H1 (cell line): Measurements from ENCODE around the gene SLC25A26. TPM values are rescaled to one million over a fixed set of nuclear protein-coding genes. Genes with fewer than 3 reads are reported as not detected.

ENCODE experiments used
- CTCF ChIA-PET: fragments of 300-600 bp; sonication (Branson Sonifier 250); formaldehyde crosslinking; loops from one replicate; lab custom pipeline; 2021; ENCODE audit not compliant: partially characterized antibody; lab: Charles Lee
- POLR2A ChIA-PET: fragments of 300-600 bp; sonication (Branson Sonifier 250); formaldehyde crosslinking; loops from one replicate; lab custom pipeline; 2021; ENCODE audit warnings: inconsistent platforms; ENCODE audit not compliant: partially characterized antibody; lab: Charles Lee
- DNase-seq, 2 experiments: peaks; one replicate each; pipeline versions ENCODE4 v3.0.0 to v3.0.0-alpha.2; 2010 to 2022; ENCODE audit warnings: low spot score in 2 of 2, low read depth in 1 of 2, mixed read lengths in 1 of 2
- FAIRE-seq: peaks from 2 replicates; lab custom pipeline; 2011; peaks lifted over from hg19 to GRCh38; lab: Jason Lieb, UNC
- H2AFZ ChIP-seq: 2 replicates; pipeline ENCODE4 v1.8.1; 2012; ENCODE audit warnings: low read length, inconsistent platforms
- H2AK5ac ChIP-seq: 2 replicates; pipeline ENCODE4 v1.6.1; 2013; ENCODE audit warnings: low read depth, low read length
- H2BK120ac ChIP-seq: replicated peaks from 2 replicates; pipeline ENCODE3; 2013; ENCODE audit warnings: low read depth, low read length, inconsistent platforms
- H2BK12ac ChIP-seq: 2 replicates; pipeline ENCODE4 v1.6.1; 2013; ENCODE audit warnings: low read depth, low read length
- H2BK15ac ChIP-seq: 2 replicates; pipeline ENCODE4 v1.6.1; 2013; ENCODE audit warnings: low read length
- H2BK20ac ChIP-seq: 2 replicates; pipeline ENCODE4 v1.6.1; 2013; ENCODE audit warnings: low read length
- H2BK5ac ChIP-seq: 2 replicates; pipeline ENCODE4 v1.6.1; 2013; ENCODE audit warnings: low read depth, low read length
- H3K14ac ChIP-seq: 2 replicates; pipeline ENCODE4 v1.6.1; 2013; ENCODE audit warnings: inconsistent platforms; ENCODE audit not compliant: insufficient read length
- H3K18ac ChIP-seq: 2 replicates; pipeline ENCODE4 v1.6.1; 2013; ENCODE audit warnings: low read length; ENCODE audit errors: extremely low read depth
- H3K23ac ChIP-seq: 2 replicates; pipeline ENCODE4 v1.6.1; 2013; ENCODE audit warnings: inconsistent platforms; ENCODE audit not compliant: insufficient read length
- H3K23me2 ChIP-seq: 2 replicates; pipeline ENCODE4 v1.6.1; 2013; ENCODE audit warnings: low read depth, low read length
- H3K27ac ChIP-seq: 2 replicates; pipeline ENCODE4 v1.6.1; 2011; ENCODE audit warnings: low read depth, low read length, inconsistent platforms
- H3K27me3 ChIP-seq, 4 experiments: replicated peaks in 1 of 4; 1 replicate in 1 of 4; 2 replicates in 3 of 4; pipeline versions ENCODE4 v1.6.1 to v1.8.1; 2011 to 2013; ENCODE audit warnings: low read length in 3 of 4, mild to moderate bottlenecking in 3 of 4, inconsistent platforms in 2 of 4, mixed read lengths in 2 of 4, moderate library complexity in 1 of 4; ENCODE audit not compliant: control insufficient read depth in 3 of 4, insufficient read depth in 3 of 4; ENCODE audit errors: extremely low read depth in 1 of 4
- H3K36me3 ChIP-seq, 4 experiments: 2 replicates each; pipeline versions ENCODE4 v1.6.1 to v1.8.1; 2011 to 2013; ENCODE audit warnings: mild to moderate bottlenecking in 4 of 4, low read length in 3 of 4, moderate library complexity in 2 of 4, control low read depth in 1 of 4, inconsistent platforms in 1 of 4; ENCODE audit not compliant: insufficient read depth in 4 of 4, control insufficient read depth in 2 of 4
- H3K4ac ChIP-seq: replicated peaks from 2 replicates; pipeline ENCODE3; 2013; ENCODE audit warnings: low read length, low read depth, mixed read lengths, inconsistent platforms; ENCODE audit not compliant: insufficient read length
- H3K4me1 ChIP-seq, 4 experiments: replicated peaks in 1 of 4; 1 replicate in 1 of 4; 2 replicates in 3 of 4; pipeline versions ENCODE4 v1.6.1 to v1.8.1; 2011 to 2013; ENCODE audit warnings: low read length in 3 of 4, inconsistent platforms in 2 of 4, mixed read lengths in 1 of 4; ENCODE audit not compliant: insufficient read depth in 4 of 4, control insufficient read depth in 3 of 4
- H3K4me2 ChIP-seq, 2 experiments: 2 replicates each; pipeline versions ENCODE4 v1.6.1 to v1.8.1; 2011 to 2013; ENCODE audit warnings: low read depth in 2 of 2, low read length in 2 of 2, control low read depth in 1 of 2, inconsistent platforms in 1 of 2, mild to moderate bottlenecking in 1 of 2; ENCODE audit not compliant: insufficient read depth in 1 of 2
- H3K4me3 ChIP-seq, 4 experiments: fragments of 200-600, 300-600 bp in 1 of 4; sonication (generic), shearing (Covaris generic), sonication (Bioruptor Twin) in 1 of 4; 2 replicates each; pipeline versions ENCODE4 v1.5.1 to v1.8.1; 2011 to 2016; ENCODE audit warnings: low read length in 4 of 4, low read depth in 3 of 4, control low read depth in 2 of 4, inconsistent platforms in 2 of 4, mild to moderate bottlenecking in 2 of 4, mixed read lengths in 1 of 4, moderate library complexity in 1 of 4; ENCODE audit not compliant: insufficient read depth in 2 of 4; ENCODE audit errors: extremely low read depth in 1 of 4
- H3K56ac ChIP-seq: replicated peaks from 2 replicates; pipeline ENCODE3; 2013; ENCODE audit warnings: low read depth, mild to moderate bottlenecking, mixed read lengths, low read length, inconsistent platforms; ENCODE audit not compliant: insufficient read length
- H3K79me1 ChIP-seq: 2 replicates; pipeline ENCODE4 v1.6.1; 2013; ENCODE audit warnings: low read depth, low read length, control low read depth
- H3K79me2 ChIP-seq, 2 experiments: 2 replicates each; pipeline versions ENCODE4 v1.6.1 to v1.8.1; 2012 to 2013; ENCODE audit warnings: low read length in 2 of 2, mild to moderate bottlenecking in 2 of 2, inconsistent platforms in 1 of 2; ENCODE audit not compliant: insufficient read depth in 2 of 2, control insufficient read depth in 1 of 2
- H3K9ac ChIP-seq, 4 experiments: replicated peaks in 1 of 4; 1 replicate in 1 of 4; 2 replicates in 3 of 4; pipeline versions ENCODE4 v1.6.1 to v1.8.1; 2011 to 2013; ENCODE audit warnings: low read depth in 3 of 4, low read length in 3 of 4, control low read depth in 2 of 4, mild to moderate bottlenecking in 2 of 4, moderate library complexity in 2 of 4, inconsistent platforms in 1 of 4; ENCODE audit errors: extremely low read depth in 1 of 4
- H3K9me3 ChIP-seq, 2 experiments: 2 replicates each; pipeline versions ENCODE4 v1.6.1 to v1.8.1; 2012 to 2013; ENCODE audit warnings: mild to moderate bottlenecking in 2 of 2, moderate library complexity in 2 of 2, control low read depth in 1 of 2, inconsistent platforms in 1 of 2, low read depth in 1 of 2, low read length in 1 of 2, mixed read lengths in 1 of 2; ENCODE audit not compliant: insufficient read depth in 2 of 2
- H4K20me1 ChIP-seq, 2 experiments: replicated peaks in 1 of 2; 2 replicates each; pipeline versions ENCODE3 to v1.8.1; 2011 to 2013; ENCODE audit warnings: inconsistent platforms in 2 of 2, low read length in 2 of 2, mild to moderate bottlenecking in 1 of 2; ENCODE audit not compliant: insufficient read depth in 2 of 2, control insufficient read depth in 1 of 2
- H4K5ac ChIP-seq: 2 replicates; pipeline ENCODE4 v1.6.1; 2013; ENCODE audit warnings: low read length, low read depth, mixed read lengths, inconsistent platforms; ENCODE audit not compliant: insufficient read length
- H4K8ac ChIP-seq: 2 replicates; pipeline ENCODE4 v1.8.0; 2013; ENCODE audit warnings: mild to moderate bottlenecking, moderate library complexity, low read length, inconsistent platforms; ENCODE audit not compliant: insufficient read depth; ENCODE audit errors: extremely low read depth
- H4K91ac ChIP-seq: replicated peaks from 2 replicates; pipeline ENCODE3; 2013; ENCODE audit warnings: low read length, mixed read lengths, inconsistent platforms; ENCODE audit not compliant: insufficient read length
- ASH2L ChIP-seq: fragments of 200-600, 300-600 bp; sonication (generic); IDR thresholded peaks from one replicate; pipeline ENCODE4 v1.7.1; 2017; ENCODE audit warnings: low read length
- CTBP2 ChIP-seq: IDR thresholded peaks from 2 replicates; pipeline ENCODE4 v1.7.0; 2011; ENCODE audit warnings: borderline replicate concordance, mild to moderate bottlenecking, moderate library complexity, mixed read lengths, low read length; ENCODE audit not compliant: insufficient read depth, insufficient read length
- EP300 ChIP-seq, 2 experiments: IDR thresholded peaks; 1 replicate in 1 of 2; 2 replicates in 1 of 2; pipeline ENCODE4 v1.6.1; 2011 to 2012; ENCODE audit warnings: low read depth in 2 of 2, low read length in 2 of 2, mild to moderate bottlenecking in 2 of 2, borderline replicate concordance in 1 of 2, inconsistent platforms in 1 of 2, moderate library complexity in 1 of 2
- KDM5A ChIP-seq: fragments of 200-600 bp; IDR thresholded peaks from 2 replicates; pipeline ENCODE4 v1.7.1; 2012; ENCODE audit warnings: mild to moderate bottlenecking, low read length, inconsistent platforms, mixed read lengths
- PHF8 ChIP-seq: fragments of 200-600 bp; sonication (generic); conservative IDR thresholded peaks from 2 replicates; pipeline ENCODE4 v1.7.1; 2012; ENCODE audit warnings: low read depth, mild to moderate bottlenecking, inconsistent platforms, low read length, moderate library complexity
- POLR2A ChIP-seq, 2 experiments: IDR thresholded peaks; 1 replicate in 1 of 2; 2 replicates in 1 of 2; pipeline ENCODE4 v1.6.1; 2011; ENCODE audit warnings: low read depth in 2 of 2, low read length in 2 of 2, mild to moderate bottlenecking in 2 of 2; ENCODE audit errors: control extremely low read depth in 1 of 2
- SIRT6 ChIP-seq: IDR thresholded peaks from one replicate; pipeline ENCODE4 v1.7.1; 2012; ENCODE audit warnings: low read length, inconsistent platforms
- WGBS, 2 experiments: shearing (Covaris generic) in 1 of 2; methylation state at CpG; one replicate each; pipeline versions ENCODE4 v1.1.6 to v1.1.7; 2013 to 2015; ENCODE audit warnings: low lambda C conversion rate in 2 of 2, mixed read lengths in 2 of 2, inconsistent platforms in 1 of 2, low coverage in 1 of 2, missing lambda C conversion rate in 1 of 2; ENCODE audit not compliant: insufficient replicate concordance in 2 of 2, insufficient coverage in 1 of 2, insufficient read length in 1 of 2; ENCODE audit errors: extremely low coverage in 1 of 2, missing lambda C conversion rate in 1 of 2; 5-methylcytosine and 5-hydroxymethylcytosine counted together
- polyA plus RNA-seq, 7 experiments: library from polyadenylated mRNA; depleted of rRNA in 3 of 7; stranded (reverse) in 5 of 7; unstranded in 2 of 7; fragments of >200 nt in 5 of 7; fragments of 200-250 nt in 2 of 7; gene quantifications; 1 replicate in 5 of 7; 2 replicates in 1 of 7; 4 replicates in 1 of 7; pipeline versions ENCODE4 v1.2.1 to v1.2.3, GENCODE V29; 2011 to 2013; ENCODE audit warnings: missing spikeins in 2 of 7, mixed read lengths in 2 of 7
- total RNA-seq: library from RNA; stranded (reverse); fragmentation: NEBNext Ultra II Directional; extraction: Animal tissue kit (Norgen Biotek cat#: 25700); gene quantifications from 2 replicates; pipeline ENCODE4 v1.2.1, GENCODE V29; 2021

Gene SLC25A26
- total and polyA plus RNA-seq, 2 of the 8 experiments (the other 6 are each of a cell fraction or from before 2014, with no cell fraction given): 30.0 to 37.0 TPM

GRCh38 chr3:66382142-66382541 is 161.3 kb downstream of the SLC25A26 start:
- Histone ChIP-seq H2BK15ac (no peak overlapping the region), H3K23ac (no peak overlapping the region), H3K56ac (no peak overlapping the region), H2BK120ac (no peak overlapping the region), H3K36me3 (peaks cover 65 to 99% (median 86%) of the 10 kb centered on the region in 4 experiments), H3K9ac (no peak overlapping the region), H3K23me2 (no peaks in the 10 kb centered on the region), H3K27me3 (no peaks in the 10 kb centered on the region), H3K9me3 (no peaks in the 10 kb centered on the region; a peak in 1 of 4 replicates), H4K91ac (no peak overlapping the region), H4K20me1 (peaks cover 5 to 20% of the 10 kb centered on the region in 2 experiments), H3K14ac (no peak overlapping the region), H2AK5ac (no peak overlapping the region), H3K79me1 (no peaks in the 10 kb centered on the region), H2BK12ac (no peak overlapping the region), H2BK5ac (peak overlapping the region; percentile 52; the same call in 1 of the 2 replicates), H4K8ac (no peak overlapping the region), H2BK20ac (no peak overlapping the region), H3K4ac (no peak overlapping the region), H3K4me3 (no peak overlapping the region), H3K4me1 (no peaks in the 10 kb centered on the region), H4K5ac (no peak overlapping the region), H3K79me2 (peaks cover 0 to under 1% of the 10 kb centered on the region in 2 experiments; a peak in 1 of 4 replicates), H3K18ac (no peak overlapping the region), H3K4me2 (no peak overlapping the region)
- FAIRE-seq (no peak), DNase-seq (peak in 1 of 2 experiments; percentile 38)
- CTCF ChIA-PET: interaction anchor here (0.8 to 4.3 kb wide), 5 partner anchors 10 to 434 kb away, joined by 3 to 24 read pairs (median 4); no protein-coding TSS in a partner anchor
- WGBS, 2 experiments: 95% methylated on average over 10 of the region's 10 CpGs; no CpG with 5 or more reads in 1 of the 2 experiments
- POLR2A ChIA-PET: interaction anchor here (1.8 kb wide), 1 partner anchor 12 kb away, joined by 4 read pairs; no protein-coding TSS in a partner anchor
- TF ChIP-seq CTBP2: no peak
- no peak for TF ChIP-seq PHF8
- TF ChIP-seq POLR2A (IDR thresholded peaks at IDR 0.05; ENCODE audit: control extremely low read depth in 1 of 2, low read depth in 2 of 2, low read length in 2 of 2): peak in 1 of 2 experiments; percentile 12; a peak in 1 of 3 replicates
- no peak for TF ChIP-seq ASH2L
- no peak for TF ChIP-seq SIRT6
- no peak for TF ChIP-seq EP300 (IDR thresholded peaks at IDR 0.05; ENCODE audit: borderline replicate concordance in 1 of 2, low read depth in 2 of 2, low read length in 2 of 2)
- no peak for TF ChIP-seq KDM5A
- TF ChIP-seq, all 59 proteins: peak for 1
- no peak overlapping the region for H2AFZ ChIP-seq
- no peak overlapping the region for H3K27ac ChIP-seq
